ENCODE results near the gene CCDC149.

DNA sequence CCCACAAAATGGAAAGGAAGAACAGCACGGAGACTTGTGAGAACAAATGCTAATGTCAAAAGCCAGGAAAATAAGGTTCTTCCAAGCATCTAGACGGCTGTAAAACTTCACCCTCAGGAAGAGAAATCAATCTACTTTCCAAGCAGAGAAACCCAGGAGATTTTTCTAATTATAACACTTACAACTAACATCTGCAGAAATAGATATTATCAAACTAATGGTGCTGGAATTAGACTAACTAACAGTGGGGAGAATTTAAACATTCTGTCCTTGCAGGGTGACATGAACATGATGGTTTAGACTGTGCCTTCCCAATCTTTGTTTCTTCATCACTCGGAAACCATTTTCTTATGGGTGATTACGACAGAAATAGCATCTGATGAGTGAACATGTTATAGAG is 77.1 kb downstream of the CCDC149 start:
- TF ChIP-seq, protein P1, sequence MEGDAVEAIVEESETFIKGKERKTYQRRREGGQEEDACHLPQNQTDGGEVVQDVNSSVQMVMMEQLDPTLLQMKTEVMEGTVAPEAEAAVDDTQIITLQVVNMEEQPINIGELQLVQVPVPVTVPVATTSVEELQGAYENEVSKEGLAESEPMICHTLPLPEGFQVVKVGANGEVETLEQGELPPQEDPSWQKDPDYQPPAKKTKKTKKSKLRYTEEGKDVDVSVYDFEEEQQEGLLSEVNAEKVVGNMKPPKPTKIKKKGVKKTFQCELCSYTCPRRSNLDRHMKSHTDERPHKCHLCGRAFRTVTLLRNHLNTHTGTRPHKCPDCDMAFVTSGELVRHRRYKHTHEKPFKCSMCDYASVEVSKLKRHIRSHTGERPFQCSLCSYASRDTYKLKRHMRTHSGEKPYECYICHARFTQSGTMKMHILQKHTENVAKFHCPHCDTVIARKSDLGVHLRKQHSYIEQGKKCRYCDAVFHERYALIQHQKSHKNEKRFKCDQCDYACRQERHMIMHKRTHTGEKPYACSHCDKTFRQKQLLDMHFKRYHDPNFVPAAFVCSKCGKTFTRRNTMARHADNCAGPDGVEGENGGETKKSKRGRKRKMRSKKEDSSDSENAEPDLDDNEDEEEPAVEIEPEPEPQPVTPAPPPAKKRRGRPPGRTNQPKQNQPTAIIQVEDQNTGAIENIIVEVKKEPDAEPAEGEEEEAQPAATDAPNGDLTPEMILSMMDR (IDR thresholded peaks at IDR 0.05; ENCODE audit: control extremely low read depth in 1 of 3, insufficient read depth in 1 of 3, low read depth in 1 of 3, low read length in 3 of 3), result no peak
- TF ChIP-seq TCF12 (IDR thresholded peaks at IDR 0.05; ENCODE audit: low read depth, low read length), result no peak
- no peak for TF ChIP-seq RAD21 (IDR thresholded peaks at IDR 0.05 in 1 of 2, conservative IDR thresholded peaks at IDR 0.05 in 1 of 2; ENCODE audit: low read depth in 2 of 2, low read length in 2 of 2)
- no peak for TF ChIP-seq EZH2 (IDR thresholded peaks at IDR 0.05; ENCODE audit: low read depth, low read length, severe bottlenecking)
- TF ChIP-seq YY1 (IDR thresholded peaks at IDR 0.05; ENCODE audit: low read depth, low read length), result no peak
- TF ChIP-seq POLR2A (IDR thresholded peaks at IDR 0.05; ENCODE audit: control extremely low read depth in 1 of 2, low read depth in 2 of 2, low read length in 2 of 2), result no peak
